Bronchial epithelial cell (primary cell): Measurements from ENCODE around the gene RAB5IF. TPM values are rescaled to one million over a fixed set of nuclear protein-coding genes. Genes with fewer than 3 reads are reported as not detected.
"Not testable (repeated sequence)": the region's sequence is repeated elsewhere in the genome, so short reads cannot be mapped to it uniquely, and the experiment has no call there.

Source experiments
- DNase-seq: peaks from one replicate; pipeline ENCODE4 v3.0.0-alpha.2; 2010; ENCODE audit warnings: low read depth
- FAIRE-seq: peaks from 2 replicates; lab custom pipeline; 2011; peaks lifted over from hg19 to GRCh38; lab: Jason Lieb, UNC
- H3K27me3 ChIP-seq: 2 replicates; pipeline ENCODE4 v1.5.1; 2011; ENCODE audit warnings: low read length; ENCODE audit not compliant: control insufficient read depth, insufficient read depth
- H3K36me3 ChIP-seq: 2 replicates; pipeline ENCODE4 v1.5.1; 2011; ENCODE audit warnings: low read length; ENCODE audit not compliant: control insufficient read depth, insufficient read depth
- H3K4me3 ChIP-seq: 2 replicates; pipeline ENCODE4 v1.5.1; 2011; ENCODE audit warnings: mild to moderate bottlenecking, low read depth, low read length, control low read depth
- total RNA-seq: library from RNA; depleted of rRNA; stranded (reverse); fragments of >200 nt; gene quantifications from 2 replicates; pipeline ENCODE4 v1.2.1, GENCODE V29; 2014
- TF ChIP-seq, protein P1 (sequence below): IDR thresholded peaks from 2 replicates; pipeline ENCODE4 v1.5.1; 2011; ENCODE audit warnings: mild to moderate bottlenecking, moderate library complexity, low read length, control low read depth, inconsistent platforms; ENCODE audit not compliant: insufficient read depth, severe bottlenecking

The RAB5IF gene
- 105 and 120 TPM in 2 replicates for total RNA-seq

DNA sequence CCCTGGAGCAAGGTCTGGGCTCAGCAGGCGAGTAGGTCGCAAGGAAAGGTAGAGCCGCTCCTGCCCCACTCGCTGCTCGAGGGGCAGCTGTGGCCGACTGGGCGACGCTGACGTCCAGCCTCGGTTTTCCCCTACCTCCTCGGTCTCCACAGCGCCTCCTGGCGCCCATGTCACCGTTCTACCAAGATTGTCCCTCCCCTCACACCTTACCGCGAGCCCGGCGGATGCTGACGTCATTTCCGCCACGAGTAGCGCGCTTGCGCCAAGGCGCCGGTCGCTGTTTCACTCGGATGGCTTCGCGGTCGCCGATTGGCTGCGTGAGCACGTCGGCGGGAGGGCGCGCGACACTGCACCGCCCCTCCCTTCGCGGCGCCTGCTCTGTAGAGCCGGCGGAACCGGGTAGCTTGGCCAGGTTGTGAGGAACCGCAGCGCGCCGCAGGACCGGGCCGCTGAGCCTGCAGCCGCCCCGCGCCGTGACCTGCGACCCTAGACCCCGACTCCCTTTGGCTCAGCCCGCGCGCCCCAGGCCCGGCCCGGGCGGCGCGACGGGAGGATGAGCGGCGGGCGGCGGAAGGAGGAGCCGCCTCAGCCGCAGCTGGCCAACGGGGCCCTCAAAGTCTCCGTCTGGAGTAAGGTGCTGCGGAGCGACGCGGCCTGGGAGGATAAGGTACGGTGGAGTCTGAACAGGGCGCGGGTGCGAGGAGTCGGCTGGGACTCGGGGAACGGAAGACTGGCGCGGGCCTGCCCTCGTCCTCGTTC lies at the start of gene RAB5IF:
Gene RAB5IF (plus strand): TSS at position 381 of the 759 bp plus-strand sequence. CDS start 173 bp downstream, at position 554.
- H3K4me3 ChIP-seq: peak within 1 kb of the TSS; percentile 97
- H3K27me3 ChIP-seq: no peaks in the 10 kb centered on the region
- TF ChIP-seq, protein P1, sequence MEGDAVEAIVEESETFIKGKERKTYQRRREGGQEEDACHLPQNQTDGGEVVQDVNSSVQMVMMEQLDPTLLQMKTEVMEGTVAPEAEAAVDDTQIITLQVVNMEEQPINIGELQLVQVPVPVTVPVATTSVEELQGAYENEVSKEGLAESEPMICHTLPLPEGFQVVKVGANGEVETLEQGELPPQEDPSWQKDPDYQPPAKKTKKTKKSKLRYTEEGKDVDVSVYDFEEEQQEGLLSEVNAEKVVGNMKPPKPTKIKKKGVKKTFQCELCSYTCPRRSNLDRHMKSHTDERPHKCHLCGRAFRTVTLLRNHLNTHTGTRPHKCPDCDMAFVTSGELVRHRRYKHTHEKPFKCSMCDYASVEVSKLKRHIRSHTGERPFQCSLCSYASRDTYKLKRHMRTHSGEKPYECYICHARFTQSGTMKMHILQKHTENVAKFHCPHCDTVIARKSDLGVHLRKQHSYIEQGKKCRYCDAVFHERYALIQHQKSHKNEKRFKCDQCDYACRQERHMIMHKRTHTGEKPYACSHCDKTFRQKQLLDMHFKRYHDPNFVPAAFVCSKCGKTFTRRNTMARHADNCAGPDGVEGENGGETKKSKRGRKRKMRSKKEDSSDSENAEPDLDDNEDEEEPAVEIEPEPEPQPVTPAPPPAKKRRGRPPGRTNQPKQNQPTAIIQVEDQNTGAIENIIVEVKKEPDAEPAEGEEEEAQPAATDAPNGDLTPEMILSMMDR: peak; percentile 97
- H3K36me3 ChIP-seq: peaks cover 11% of the 10 kb centered on the region
- FAIRE-seq (peak; percentile 28), DNase-seq (peak; percentile 95)

- Histone ChIP-seq H3K4me3 (no peak overlapping the region), H3K36me3 (no peaks in the 10 kb centered on the region), H3K27me3 (no peaks in the 10 kb centered on the region)
- DNase-seq (no peak), FAIRE-seq (no peak)
- TF ChIP-seq, protein P1: no peak
These were observed 42.9 kb upstream of the RAB5IF start for GRCh38 chr20:36562724-36563123.

- TF ChIP-seq, protein P1: no peak
- no peak for DNase-seq
- H3K27me3 ChIP-seq: no peaks in the 10 kb centered on the region
- FAIRE-seq: no peak
- no peak overlapping the region for H3K4me3 ChIP-seq
- no peaks in the 10 kb centered on the region for H3K36me3 ChIP-seq
These were observed 42.2 kb upstream of the RAB5IF start for GRCh38 chr20:36563374-36563773.

GRCh38 chr20:36564078-36564725 lies 41.4 kb upstream of the RAB5IF start:
- not testable (repeated sequence) for H3K36me3 ChIP-seq, H3K27me3 ChIP-seq, DNase-seq, H3K4me3 ChIP-seq, FAIRE-seq

GRCh38 chr20:36564726-36565121 lies 40.9 kb upstream of the RAB5IF start:
- not testable (repeated sequence) for FAIRE-seq, DNase-seq, H3K27me3 ChIP-seq, H3K4me3 ChIP-seq, H3K36me3 ChIP-seq

DNA sequence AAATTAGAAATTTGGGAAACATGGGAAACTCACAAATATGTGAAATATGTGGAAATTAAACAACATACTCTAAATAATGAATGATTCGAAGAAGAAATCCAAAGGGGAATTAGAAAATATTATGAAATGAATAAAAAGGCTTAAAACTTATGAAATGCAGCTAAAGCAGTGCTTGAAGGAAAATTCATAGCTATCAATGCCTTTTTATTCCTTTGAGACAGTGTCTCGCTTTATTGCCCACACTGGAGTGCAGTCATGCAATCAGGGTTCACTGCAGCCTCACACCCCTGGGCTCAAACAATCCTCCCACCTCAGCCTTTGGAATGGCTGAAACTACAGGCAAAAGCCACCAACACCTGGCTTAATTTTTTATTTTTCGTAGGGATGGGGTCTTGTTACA lies 40.1 kb upstream of the RAB5IF start:
- TF ChIP-seq, protein P1: no peak
- no peak for FAIRE-seq
- H3K4me3 ChIP-seq: no peak overlapping the region

More for the DNA sequence above, 40.1 kb upstream of the RAB5IF start:
- Histone ChIP-seq H3K36me3 (no peaks in the 10 kb centered on the region), H3K27me3 (no peaks in the 10 kb centered on the region)
- no peak for DNase-seq
